GM18505 (cell line): ENCODE results near the gene CARD11.

Source experiments
- ATAC-seq: cut with Tn5 transposase; IDR thresholded peaks from one replicate; pipeline ENCODE4 v1.9.1; 2021; ENCODE audit not compliant: unreplicated experiment
- POLR2A ChIP-seq: IDR thresholded peaks from 4 replicates; pipeline ENCODE4 v1.6.1; 2011; ENCODE audit warnings: borderline replicate concordance; ENCODE audit not compliant: insufficient read depth, insufficient read length; ENCODE audit errors: extremely low read depth

The CARD11 gene

DNA sequence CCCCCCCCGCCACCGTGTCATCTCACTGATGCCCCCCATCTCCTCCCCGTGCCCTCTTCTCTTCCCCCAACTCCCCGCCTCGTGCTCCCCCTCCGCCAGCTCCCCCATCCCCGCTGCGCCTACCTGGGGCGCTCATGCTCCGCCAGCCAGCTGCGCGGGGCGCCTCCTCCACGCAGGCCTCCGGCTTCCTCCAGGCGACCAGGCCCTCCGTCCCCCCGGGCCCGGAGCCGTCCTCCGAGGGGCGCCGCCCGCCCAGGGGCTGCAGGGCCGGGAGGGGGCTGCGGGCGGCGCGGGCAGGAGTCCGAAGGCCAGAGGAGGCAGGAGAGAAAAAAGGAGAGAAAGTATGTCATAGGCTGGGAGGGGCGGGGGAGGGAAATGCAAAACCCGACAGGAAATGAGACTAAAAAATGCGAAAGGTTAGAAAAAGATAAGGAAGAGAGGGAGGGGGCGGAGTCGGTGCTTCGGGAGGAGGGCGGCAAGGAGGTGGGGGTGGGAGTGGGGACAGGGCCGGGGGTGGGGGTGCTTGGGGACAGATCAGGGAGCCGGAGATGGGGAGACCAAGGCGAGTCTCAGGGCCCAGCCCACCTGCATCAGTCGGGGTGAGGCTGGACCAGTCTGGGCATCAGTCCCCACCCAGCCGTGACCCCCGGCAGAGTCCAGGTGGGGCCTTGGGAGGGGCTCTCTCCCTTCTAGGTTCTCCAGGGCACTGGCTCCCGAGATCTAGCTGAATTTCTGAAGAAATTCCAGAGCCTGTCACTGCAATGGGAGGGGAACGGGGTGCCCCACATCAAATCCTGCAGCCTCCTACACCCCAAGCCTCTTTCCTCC is at the start of gene CARD11:
TSS of gene CARD11 (minus strand) at position 324 of the 828 bp plus-strand sequence. CDS start 85,361 bp downstream, outside the sequence.
- peak; percentile 32 for ATAC-seq
- no peak for TF ChIP-seq POLR2A

DNA sequence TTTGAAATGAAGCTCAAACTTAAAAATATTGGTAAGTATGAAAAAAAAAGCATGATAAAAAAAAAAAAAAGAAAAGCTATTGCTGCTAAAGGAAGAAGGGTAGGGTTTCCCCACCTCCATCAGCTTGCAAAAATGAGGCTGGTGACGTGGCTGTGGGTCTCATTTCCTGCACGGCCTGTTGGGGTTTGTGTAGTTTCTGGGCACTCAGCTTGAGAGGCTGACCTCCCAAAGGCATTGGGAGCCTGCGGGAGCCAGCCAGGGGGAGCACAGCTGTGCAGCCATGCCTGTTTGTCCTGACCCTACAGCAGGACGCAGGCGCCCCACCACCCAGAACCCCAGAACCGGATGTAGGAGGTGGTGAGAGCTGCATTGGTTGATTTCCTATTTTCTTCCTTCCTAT is 48.8 kb upstream of the CARD11 start:
- no peak for TF ChIP-seq POLR2A
- peak; percentile 70 for ATAC-seq

DNA sequence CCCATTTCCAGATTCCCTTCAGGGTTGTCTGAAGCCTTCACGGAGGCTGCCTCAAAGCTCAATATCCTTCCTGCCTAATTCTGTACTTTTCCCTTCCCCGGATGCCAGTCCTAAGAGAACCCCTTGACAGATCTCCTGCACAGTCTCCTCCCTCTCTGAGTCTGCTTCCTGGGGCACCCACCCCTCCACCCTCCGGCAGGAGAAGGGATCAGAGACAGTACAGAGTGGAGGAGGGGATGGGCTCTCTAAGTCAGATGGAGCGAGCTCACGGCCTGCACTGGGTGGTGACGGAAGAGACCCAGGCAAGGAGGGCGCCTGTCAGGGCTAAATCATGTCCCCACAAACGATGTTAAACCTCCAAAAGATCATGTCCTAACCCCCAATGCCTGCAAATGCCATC is 48.0 kb upstream of the CARD11 start:
- no peak for ATAC-seq
- TF ChIP-seq POLR2A = no peak

- ATAC-seq = no peak
- no peak for TF ChIP-seq POLR2A
These were observed 45.8 kb upstream of the CARD11 start for GRCh38 chr7:3089493-3089892.

- ATAC-seq = no peak
- no peak for TF ChIP-seq POLR2A
These were observed 43.6 kb upstream of the CARD11 start for GRCh38 chr7:3087243-3087755.

DNA sequence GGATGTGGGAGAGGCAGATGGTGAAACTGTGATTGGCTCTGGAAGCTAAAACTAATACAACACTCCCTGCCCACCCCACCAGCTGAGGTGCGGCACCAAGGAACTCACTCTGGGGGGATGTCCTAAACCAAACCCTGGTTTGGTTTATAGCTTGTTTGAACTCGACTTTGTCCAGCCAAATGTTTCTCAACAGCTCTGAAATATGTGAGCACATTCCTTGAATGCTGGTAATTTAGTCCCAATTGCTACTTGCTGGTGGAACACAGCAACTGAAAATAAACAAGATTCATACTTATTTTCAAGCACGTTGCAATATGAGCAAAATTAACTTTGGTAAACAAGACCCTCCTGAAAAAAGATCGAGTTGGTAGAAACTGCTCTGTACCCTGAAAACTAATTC is 39.7 kb upstream of the CARD11 start:
- TF ChIP-seq POLR2A = no peak
- no peak for ATAC-seq

DNA sequence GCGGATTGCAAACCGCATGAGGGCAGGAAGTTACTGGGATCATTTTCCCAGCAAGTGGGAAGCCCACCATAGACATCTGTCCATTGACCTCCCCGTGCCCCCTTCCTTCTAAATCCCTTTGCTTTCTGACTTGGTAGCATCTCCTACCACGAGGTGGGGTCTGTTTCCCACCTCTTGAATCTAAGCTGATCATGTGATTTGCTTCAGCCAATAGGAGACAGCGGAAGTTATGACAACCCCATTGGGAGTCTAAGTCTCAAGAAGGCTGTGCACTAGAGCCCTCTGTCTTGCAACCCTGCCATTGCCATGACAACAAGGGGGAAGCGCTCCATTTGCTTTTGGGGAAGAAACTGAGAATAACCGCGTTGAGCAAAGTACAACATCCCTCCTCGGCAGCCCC is 39.2 kb upstream of the CARD11 start:
- no peak for TF ChIP-seq POLR2A
- ATAC-seq = no peak

DNA sequence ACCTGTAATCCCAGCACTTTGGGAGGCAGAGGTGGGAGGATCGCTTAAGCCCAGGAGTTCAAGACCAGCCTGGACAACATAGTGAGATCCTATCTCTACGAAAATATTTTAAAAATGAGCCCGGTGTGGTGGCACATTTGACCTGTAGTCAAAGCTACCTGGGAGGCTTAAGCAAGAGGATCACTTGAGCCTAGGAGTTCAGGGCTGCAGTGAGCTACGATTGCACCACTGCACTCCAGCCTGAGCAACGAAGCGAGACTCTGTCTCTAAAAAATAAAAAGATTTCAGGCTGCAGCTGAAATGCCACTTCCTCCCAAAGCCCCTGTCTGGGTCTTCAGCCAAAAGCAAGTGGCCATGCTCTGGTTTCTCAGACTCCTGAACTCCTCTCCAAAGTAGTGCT is 38.7 kb upstream of the CARD11 start:
- ATAC-seq = no peak
- TF ChIP-seq POLR2A = no peak

DNA sequence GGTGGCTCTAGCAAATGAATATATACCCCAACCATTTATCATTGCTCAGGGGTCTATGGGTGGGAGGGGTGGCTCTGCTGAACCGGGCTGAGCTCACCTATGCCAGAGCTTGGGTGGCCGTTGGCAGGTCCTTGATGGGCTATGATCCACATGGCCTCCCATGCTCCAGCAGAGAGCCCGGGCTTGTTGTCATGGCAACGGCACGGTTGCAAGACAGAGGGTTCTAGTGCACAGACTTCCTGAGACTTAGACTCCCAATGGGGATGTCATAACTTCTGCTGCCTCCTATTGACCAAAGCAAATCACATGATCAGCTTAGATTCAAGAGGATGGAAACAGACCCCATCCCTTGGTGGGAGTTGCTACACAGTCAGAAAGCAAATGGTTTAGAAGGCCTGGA is 36.4 kb upstream of the CARD11 start:
- TF ChIP-seq POLR2A = no peak
- no peak for ATAC-seq

GRCh38 chr7:3078514-3078913 is 34.8 kb upstream of the CARD11 start:
- no peak for TF ChIP-seq POLR2A
- ATAC-seq = no peak

DNA sequence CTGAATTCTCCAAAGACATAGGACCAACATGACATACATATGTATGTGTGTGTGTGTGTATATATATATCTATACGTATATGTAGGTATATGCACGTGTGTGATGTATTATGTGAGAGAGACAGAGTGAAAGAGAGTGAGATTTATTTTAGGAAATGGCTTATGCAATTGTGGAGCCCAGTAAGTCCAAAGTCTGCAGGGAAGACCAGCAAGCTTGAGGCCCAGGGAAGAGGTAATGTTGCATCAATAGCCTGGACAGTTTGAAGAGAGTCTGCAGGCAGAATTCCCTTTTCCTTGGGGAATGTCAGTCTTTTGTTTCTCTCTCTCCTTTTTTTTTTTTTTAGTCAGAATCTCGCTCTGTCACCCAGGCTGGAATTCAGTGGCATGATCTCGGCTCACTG is 33.0 kb upstream of the CARD11 start:
- no peak for ATAC-seq
- TF ChIP-seq POLR2A = no peak

DNA sequence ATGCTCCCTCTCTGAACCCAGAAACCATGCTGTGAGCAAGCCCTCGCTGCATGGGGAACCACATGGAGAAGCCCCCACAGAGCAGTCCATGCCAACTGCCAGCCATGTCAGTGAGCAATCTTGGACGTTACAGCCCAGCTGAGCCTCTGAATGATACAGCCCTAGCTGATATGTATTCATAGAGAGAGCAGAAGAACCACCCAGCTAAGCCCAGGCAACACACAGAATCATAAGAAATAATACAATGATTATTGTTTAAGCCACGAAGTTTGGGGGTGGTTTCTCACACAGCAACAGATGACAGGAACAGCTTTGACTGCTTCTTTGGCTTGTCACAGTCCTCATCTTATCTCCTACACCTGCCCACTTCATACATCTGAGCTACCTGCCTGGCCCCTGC is 32.5 kb upstream of the CARD11 start:
- TF ChIP-seq POLR2A = no peak
- ATAC-seq = no peak

- no peak for TF ChIP-seq POLR2A
- ATAC-seq = no peak
These were observed 31.8 kb upstream of the CARD11 start for GRCh38 chr7:3075441-3075840.

- no peak for ATAC-seq
- TF ChIP-seq POLR2A = no peak
These were observed 30.8 kb upstream of the CARD11 start for GRCh38 chr7:3074459-3074821.

DNA sequence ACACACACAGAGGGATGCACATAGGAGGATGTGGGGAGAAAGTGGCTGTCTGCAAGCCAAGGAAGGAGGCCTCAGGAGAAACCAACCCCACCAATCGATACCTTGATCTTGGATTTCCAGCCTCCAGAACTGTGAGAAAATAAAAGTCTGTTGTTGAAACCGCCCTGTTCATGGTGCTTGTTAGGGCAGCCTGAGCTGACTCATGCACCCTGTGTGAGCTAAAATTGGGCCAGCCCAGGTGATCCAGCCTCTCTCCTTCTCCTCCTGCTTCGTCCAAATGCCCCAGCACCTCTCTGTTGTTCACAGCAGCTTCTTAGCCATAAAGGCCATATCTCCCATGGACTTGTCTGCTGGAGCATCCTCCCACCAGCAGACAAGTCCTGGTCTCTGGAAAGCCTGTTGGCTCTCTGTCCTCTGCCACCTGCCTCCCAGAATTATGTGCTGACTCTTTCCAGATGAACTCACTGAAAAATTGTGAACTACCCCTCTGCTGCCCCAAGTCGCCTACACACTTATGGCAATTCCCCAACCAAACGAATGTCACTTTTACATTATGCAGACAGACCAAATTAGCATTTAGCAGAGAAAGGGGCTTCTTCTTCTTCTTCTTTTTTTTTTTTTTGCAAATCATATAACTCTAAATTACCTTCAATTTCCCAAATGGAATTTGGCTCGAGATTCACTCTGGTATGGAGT is 30.2 kb upstream of the CARD11 start:
- ATAC-seq = no peak
- TF ChIP-seq POLR2A = no peak

GRCh38 chr7:3070908-3071307 is 27.2 kb upstream of the CARD11 start:
- ATAC-seq = no peak
- no peak for TF ChIP-seq POLR2A
